H1 (cell line): ENCODE measurements around the gene EDN1. TPM values are rescaled to one million over a fixed set of nuclear protein-coding genes. Genes with fewer than 3 reads are reported as not detected.

Source experiments
- HDAC6 ChIP-seq: IDR thresholded peaks from one replicate; pipeline ENCODE4 v1.7.1; 2012; ENCODE audit warnings: low read depth, mild to moderate bottlenecking, inconsistent platforms, low read length, moderate library complexity
- polyA plus RNA-seq, 7 experiments: library from polyadenylated mRNA; depleted of rRNA in 3 of 7; stranded (reverse) in 5 of 7; unstranded in 2 of 7; fragments of >200 nt in 5 of 7; fragments of 200-250 nt in 2 of 7; gene quantifications; 1 replicate in 5 of 7; 2 replicates in 1 of 7; 4 replicates in 1 of 7; pipeline versions ENCODE4 v1.2.1 to v1.2.3, GENCODE V29; 2011 to 2013; ENCODE audit warnings: missing spikeins in 2 of 7, mixed read lengths in 2 of 7
- total RNA-seq: library from RNA; stranded (reverse); fragmentation: NEBNext Ultra II Directional; extraction: Animal tissue kit (Norgen Biotek cat#: 25700); gene quantifications from 2 replicates; pipeline ENCODE4 v1.2.1, GENCODE V29; 2021
- TF ChIP-seq, protein P1 (sequence below): fragments of 300-600 bp; sonication (generic); IDR thresholded peaks from 2 replicates; pipeline ENCODE4 v1.7.1; 2012; ENCODE audit warnings: low read length, moderate library complexity, mild to moderate bottlenecking, inconsistent platforms; ENCODE audit not compliant: insufficient replicate concordance

Gene EDN1
- total and polyA plus RNA-seq, 2 of the 8 experiments (the other 6 are each of a cell fraction or from before 2014, with no cell fraction given) = 0.23 to 1.1 TPM

DNA sequence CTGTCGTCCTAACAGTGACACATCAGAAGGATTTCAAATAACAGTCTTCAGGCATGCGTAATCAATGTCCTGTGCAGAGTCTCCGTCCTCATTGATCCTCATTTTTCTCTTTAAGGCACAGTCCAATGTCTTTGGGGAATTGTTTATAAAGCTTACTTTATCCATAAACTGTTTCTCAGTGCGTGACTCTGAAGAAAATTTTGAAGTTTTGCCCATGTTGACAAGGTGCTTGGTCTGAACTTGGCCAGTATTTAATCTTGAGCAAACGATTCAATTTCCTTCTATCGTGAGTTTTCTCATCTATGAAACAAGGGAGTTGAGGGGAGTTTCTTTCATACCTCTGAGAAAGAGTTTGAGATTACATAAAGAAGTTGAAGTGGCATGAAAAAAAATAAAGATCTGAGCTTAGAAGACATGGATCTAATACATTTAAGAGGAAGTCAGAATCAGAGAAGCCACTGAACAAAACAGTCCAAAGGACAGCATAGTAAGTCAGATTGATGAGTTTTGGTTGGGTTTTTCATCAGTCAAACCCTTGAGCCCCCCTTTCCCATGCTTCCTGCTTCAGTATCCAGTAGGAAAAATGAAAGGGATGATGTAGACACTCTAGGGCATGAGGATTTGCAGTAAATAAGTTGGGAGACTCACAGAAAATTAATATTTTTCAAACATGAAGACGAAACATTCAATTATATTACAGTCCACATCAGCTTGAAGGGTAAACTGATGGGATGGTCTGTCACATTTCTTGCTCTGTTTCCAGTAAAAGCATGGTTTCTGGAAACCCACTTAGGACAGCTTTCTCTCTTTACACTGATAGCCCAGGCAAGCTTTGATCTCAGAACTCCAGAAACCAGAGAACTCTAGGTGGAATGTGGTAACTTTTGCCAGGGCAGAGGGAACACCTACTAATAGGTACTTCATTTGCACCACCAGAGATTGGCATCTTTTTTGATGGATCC lies 8.1 kb downstream of the EDN1 start (continued):
- TF ChIP-seq HDAC6 = no peak
- TF ChIP-seq, protein P1, sequence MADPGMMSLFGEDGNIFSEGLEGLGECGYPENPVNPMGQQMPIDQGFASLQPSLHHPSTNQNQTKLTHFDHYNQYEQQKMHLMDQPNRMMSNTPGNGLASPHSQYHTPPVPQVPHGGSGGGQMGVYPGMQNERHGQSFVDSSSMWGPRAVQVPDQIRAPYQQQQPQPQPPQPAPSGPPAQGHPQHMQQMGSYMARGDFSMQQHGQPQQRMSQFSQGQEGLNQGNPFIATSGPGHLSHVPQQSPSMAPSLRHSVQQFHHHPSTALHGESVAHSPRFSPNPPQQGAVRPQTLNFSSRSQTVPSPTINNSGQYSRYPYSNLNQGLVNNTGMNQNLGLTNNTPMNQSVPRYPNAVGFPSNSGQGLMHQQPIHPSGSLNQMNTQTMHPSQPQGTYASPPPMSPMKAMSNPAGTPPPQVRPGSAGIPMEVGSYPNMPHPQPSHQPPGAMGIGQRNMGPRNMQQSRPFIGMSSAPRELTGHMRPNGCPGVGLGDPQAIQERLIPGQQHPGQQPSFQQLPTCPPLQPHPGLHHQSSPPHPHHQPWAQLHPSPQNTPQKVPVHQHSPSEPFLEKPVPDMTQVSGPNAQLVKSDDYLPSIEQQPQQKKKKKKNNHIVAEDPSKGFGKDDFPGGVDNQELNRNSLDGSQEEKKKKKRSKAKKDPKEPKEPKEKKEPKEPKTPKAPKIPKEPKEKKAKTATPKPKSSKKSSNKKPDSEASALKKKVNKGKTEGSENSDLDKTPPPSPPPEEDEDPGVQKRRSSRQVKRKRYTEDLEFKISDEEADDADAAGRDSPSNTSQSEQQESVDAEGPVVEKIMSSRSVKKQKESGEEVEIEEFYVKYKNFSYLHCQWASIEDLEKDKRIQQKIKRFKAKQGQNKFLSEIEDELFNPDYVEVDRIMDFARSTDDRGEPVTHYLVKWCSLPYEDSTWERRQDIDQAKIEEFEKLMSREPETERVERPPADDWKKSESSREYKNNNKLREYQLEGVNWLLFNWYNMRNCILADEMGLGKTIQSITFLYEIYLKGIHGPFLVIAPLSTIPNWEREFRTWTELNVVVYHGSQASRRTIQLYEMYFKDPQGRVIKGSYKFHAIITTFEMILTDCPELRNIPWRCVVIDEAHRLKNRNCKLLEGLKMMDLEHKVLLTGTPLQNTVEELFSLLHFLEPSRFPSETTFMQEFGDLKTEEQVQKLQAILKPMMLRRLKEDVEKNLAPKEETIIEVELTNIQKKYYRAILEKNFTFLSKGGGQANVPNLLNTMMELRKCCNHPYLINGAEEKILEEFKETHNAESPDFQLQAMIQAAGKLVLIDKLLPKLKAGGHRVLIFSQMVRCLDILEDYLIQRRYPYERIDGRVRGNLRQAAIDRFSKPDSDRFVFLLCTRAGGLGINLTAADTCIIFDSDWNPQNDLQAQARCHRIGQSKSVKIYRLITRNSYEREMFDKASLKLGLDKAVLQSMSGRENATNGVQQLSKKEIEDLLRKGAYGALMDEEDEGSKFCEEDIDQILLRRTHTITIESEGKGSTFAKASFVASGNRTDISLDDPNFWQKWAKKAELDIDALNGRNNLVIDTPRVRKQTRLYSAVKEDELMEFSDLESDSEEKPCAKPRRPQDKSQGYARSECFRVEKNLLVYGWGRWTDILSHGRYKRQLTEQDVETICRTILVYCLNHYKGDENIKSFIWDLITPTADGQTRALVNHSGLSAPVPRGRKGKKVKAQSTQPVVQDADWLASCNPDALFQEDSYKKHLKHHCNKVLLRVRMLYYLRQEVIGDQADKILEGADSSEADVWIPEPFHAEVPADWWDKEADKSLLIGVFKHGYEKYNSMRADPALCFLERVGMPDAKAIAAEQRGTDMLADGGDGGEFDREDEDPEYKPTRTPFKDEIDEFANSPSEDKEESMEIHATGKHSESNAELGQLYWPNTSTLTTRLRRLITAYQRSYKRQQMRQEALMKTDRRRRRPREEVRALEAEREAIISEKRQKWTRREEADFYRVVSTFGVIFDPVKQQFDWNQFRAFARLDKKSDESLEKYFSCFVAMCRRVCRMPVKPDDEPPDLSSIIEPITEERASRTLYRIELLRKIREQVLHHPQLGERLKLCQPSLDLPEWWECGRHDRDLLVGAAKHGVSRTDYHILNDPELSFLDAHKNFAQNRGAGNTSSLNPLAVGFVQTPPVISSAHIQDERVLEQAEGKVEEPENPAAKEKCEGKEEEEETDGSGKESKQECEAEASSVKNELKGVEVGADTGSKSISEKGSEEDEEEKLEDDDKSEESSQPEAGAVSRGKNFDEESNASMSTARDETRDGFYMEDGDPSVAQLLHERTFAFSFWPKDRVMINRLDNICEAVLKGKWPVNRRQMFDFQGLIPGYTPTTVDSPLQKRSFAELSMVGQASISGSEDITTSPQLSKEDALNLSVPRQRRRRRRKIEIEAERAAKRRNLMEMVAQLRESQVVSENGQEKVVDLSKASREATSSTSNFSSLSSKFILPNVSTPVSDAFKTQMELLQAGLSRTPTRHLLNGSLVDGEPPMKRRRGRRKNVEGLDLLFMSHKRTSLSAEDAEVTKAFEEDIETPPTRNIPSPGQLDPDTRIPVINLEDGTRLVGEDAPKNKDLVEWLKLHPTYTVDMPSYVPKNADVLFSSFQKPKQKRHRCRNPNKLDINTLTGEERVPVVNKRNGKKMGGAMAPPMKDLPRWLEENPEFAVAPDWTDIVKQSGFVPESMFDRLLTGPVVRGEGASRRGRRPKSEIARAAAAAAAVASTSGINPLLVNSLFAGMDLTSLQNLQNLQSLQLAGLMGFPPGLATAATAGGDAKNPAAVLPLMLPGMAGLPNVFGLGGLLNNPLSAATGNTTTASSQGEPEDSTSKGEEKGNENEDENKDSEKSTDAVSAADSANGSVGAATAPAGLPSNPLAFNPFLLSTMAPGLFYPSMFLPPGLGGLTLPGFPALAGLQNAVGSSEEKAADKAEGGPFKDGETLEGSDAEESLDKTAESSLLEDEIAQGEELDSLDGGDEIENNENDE = no peak
